CD4-positive, alpha-beta T cell treated with Interleukin-17A for 1 hour (primary cell): ENCODE measurements around the gene PPCDC.

Source experiments
- DNase-seq: peaks from one replicate; pipeline ENCODE4 v3.0.0-alpha.2; 2020

PPCDC gene

DNA sequence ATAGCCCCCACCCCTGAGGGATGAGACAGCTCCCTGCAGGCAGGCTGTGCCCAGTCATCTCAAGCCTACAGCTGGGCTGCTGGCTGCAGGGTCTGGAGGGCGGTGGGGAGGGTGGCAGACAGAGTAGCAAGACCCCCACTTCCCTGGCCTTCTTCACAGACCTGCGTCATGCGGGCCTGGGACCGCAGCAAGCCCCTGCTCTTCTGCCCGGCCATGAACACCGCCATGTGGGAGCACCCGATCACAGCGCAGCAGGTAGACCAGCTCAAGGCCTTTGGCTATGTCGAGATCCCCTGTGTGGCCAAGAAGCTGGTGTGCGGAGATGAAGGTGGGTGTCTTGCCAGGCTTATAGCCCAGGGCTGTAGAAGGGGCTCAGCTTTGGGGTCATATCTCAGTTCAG lies 25.0 kb downstream of the PPCDC start:
- DNase-seq = no peak

DNA sequence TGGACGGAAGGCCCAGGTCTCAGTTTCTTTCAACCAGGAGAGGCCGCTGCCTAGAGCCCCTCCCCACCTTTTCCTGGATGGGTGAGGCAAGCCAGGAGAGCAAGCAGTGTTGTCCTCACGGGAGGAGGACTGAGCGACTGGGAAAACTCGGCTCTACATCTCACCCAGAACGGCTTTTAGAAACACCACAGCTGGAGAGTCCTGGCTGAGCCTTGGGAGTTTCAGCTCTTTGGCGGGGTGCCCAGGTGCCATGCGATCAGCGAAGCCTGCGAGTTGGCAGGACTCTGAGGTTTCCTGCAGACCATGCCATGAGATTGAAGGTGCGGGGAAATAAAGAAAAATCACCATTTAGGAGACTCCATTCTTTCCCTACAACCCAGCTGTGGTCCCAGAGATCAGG lies 26.0 kb downstream of the PPCDC start:
- DNase-seq = no peak

DNA sequence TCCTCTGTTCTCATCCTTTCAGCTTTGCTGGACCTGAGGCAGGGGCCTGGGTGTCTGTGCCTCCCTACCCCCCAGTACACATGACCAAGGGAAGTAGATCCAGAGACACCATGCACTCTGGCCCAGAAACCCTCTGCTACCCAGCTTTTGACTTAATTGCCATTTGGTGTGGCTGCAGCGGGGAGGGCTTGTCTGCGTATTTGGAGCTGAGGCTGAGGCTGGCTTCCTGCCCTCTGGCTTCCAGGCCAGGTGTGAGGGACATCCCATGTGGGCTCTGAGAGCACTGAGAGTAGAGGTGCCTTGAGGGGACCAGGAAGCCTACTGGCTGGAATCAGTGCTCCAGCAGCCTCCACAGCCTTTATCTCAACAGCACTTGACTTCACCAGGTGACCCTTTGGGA lies 26.9 kb downstream of the PPCDC start:
- DNase-seq = no peak

DNA sequence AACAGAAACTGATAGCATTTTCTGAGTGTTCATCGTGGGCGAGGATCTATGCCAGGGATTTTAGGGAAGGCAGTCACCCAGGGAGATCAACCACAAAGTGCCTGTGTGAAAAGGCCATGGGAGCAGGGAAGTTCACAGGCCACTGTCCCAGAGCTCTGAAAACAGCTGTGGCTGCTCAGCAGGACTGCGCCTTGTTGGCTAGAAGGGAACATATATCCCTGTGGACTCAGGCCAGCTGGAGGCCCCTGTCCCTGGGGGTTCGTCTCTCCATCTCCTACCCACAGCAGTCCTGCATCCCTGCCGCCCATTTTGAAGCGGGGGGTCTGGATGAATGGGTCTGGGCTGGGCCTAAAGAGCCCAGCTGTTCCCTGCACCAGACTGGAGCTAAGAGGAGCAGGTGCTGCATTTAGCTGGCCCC lies 27.8 kb downstream of the PPCDC start:
- DNase-seq = no peak

DNA sequence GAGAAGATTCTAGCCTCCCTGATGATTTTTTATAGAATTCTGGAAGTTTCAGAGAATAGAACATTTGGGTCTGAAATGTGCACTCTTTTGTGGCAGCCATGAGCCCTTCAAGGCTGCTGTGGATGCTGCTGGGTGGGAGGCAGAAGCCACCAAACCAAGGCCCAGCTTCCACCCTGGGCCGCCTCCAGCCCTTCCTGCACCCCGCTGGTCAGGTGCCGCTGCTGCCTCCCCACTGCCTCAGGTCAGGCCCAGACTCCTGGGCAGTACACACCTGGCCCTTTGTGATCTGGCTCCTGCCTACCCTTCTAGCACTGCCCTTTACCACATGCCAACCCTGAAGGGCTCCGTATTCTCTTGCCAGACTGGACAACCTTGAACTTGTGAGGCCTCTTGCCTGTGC lies 28.3 kb downstream of the PPCDC start:
- DNase-seq = no peak

DNA sequence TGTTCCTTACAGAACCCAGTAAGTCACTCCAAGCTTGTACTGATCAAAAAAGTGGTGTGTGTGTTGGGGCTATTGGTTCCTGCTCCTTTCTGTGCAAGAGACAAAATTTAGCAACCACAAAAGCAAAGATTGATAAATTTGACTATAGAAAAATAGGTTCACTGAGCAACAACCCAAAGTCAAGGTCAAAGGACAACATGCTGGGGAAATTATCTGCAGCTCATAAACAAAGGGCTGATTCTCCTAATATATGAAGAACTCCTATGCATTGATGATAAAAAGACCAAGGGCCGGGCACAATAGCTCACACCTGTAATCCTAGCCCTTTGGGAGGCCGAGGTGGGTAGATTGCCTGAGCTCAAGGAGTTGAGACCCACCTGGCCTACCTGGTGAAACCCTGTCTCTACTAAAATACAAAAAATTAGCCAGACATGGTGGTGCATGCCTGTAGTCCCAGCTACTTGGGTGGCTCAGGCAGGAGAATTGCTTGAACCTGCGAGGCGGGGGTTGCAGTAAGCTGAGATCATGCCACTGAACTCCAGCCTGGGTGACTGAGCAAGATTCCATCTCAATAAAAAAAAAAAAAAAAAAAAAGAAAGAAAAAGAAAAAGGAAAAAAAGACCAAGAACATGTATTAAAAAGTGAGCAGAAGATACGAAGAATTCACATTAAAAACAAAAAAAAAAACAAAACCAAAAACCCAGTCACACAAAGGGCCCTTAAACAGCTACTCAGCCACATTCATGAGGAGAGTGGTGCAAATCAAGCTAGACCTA lies 29.8 kb downstream of the PPCDC start:
- DNase-seq = no peak

DNA sequence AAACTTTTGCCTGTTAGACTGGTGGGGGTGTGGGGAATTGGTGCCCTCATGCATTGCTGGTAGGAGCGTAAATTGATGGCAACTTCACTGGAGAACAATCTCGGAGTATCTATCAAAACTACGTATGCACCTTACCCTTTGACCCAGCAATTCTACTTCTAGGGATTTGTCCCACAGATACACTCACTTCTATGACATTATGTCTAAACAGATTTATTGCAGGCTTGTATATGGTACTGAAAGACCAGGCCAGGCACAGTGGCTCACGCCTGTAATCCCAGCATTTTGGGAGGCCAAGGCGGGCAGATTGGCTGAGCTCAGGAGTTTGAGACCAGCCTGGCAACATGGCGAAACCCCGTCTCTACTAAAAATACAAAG lies 30.3 kb downstream of the PPCDC start:
- DNase-seq = no peak

DNA sequence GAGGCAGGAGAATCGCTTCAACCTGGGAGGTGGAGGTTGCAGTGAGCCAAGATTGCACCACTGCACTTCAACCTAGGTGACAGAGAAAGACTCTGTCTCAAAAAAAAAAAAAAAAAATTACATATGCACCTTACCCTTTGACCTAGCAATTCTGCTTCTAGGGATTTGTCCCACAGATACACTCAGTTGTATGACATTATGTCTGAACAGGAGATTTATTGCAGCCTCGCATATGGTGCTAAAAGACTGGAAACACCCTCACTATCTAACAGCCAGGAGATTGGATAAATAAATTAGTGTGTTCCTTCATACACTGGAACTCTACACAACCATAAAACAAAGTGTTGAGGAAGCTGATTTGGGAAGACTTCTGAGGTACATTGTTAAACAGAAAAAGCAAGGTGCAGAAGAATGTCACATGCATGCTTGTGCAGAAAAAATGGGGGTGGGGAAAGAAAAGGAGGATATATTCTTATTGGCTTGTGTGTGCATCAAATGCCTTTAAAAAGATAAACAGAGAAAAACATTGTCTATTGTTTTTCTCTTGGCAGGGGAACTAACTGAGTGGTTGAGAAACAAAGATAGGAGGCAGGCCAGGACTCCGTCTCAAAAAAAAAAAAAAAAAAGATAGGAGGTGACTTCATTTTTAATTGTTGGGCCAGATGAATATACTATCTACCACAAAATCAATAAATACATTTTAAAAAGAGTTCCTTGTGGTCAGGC lies 30.9 kb downstream of the PPCDC start:
- no peak for DNase-seq

DNA sequence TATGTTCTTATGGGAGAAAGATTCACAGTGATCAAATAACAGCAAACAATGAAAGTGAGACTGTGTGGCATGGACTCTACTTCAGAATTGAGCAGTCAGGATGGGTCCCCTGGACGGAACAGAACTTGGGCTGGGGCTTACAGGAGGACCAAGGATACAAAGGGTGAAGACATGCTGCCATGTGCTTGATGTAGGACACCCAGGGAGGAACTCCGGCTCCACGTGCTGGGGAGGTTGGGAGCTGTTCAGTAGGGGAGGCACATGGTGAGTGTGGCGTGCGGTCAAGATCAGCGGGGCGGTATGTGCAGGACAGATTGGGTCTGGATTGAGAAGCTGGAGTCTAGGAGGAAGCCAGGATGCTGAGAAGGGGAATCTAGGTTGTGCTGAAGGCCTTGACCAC lies 32.6 kb downstream of the PPCDC start:
- no peak for DNase-seq

DNA sequence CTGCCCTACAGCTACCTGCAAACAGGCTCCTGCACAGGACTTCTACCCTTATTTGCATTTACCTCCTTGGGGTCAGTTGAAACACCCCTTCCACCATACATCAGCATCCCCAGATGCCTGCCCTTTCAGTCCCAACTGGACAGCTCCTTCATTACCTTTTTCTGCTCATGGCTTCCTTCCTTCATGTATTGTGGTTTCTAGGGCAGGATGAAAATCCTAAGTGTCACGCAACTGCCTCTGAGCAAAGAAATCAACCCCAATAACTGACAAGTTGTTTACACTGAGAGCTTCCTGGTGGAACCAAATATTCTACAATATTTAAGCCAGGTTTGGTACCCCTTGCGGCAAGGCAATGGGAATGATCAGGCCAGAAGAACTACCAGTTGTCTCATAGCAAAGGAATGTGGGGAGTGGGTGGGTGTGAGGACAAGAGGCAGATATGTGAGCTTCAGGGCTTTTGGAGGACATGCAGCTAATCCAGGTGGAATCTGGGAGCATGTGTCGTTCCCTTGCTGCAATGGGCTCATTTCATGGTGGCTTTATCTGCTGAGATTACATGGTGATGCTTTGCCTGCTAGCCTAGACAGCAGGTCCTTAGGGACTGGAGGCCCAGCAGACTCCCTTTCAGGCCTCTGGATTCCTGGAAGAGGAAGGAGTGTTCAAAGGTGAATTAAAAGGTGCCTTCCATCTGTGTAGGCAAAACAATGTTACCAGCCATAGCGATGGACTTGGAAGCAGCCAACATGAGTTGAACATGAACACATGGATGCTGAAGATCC lies 34.9 kb downstream of the PPCDC start:
- DNase-seq = no peak

DNA sequence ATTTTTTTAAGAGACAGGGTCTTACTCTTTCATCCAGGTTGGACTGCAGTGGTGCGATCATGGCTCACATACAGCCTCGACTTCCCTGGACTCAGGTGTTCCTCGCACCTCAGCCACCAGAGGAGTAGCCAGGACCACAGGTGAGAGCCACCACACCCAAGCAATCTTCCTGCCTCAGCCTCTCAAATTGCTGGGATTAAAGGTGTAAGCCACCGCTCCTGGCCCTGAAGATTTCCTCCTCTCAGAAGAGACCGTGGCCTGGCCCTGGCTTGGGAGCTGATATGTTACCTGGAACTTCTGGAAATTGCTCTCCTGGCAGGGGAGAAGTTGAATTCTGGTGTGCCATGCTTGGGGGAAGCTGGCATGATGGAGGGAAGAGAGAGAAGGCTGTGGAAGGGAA lies 36.2 kb downstream of the PPCDC start:
- no peak for DNase-seq

DNA sequence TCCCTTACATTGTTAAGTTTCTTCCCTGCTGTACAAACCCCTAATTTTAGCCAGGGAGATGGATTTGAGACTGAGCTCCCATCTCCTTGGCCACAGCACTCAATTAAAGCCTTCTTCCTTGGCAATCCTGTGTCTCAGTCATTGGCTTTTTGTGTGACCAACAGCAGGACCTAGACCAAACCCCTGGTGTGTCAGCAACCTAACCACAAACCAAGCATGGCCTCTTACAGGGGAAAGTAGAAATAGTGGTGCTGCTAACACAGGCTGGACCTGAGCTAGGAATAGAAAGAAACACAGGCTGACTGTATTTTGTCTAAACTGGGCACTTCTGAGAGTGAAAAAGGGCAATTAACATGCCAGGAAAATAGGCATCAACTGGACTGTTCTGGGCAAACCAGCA lies 37.9 kb downstream of the PPCDC start:
- DNase-seq = no peak

DNA sequence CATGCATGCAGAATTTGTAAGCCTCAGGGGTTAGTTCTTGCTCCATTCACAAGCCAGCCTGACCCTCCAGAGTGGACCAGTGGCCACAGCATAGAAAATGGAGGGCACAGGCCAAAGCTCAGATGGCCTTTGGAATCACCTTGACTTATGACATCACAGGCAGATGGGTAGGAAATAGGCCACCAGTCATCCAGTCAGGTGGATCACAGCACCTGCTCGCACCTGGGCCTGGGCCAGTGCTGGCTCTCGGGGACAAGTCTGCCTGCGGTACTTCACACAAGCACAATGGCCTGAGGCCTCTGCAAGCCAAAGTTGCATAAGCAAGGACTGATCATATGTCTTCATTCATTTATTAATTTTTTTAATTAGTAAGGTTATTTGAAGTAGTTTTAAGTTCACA lies 39.3 kb downstream of the PPCDC start:
- DNase-seq = no peak

DNA sequence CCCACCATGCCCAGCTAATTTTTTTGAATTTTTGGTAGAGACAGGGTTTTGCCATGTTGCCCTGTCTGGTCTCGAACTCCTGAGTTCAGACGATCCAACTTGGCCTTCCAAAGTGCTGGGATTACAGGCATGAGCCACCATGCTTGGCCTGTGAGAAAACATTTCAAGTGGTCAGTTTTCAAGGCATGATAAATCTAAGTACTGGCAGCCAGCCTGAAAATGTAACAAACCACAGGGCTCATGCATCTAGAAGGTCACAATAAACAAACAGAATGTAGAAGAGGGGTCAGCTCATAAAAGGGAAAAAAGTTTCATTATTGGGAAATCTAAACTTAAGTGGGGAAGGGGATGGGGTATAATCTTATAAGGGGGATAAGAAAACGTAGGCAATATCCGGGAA lies 39.9 kb downstream of the PPCDC start:
- no peak for DNase-seq

DNA sequence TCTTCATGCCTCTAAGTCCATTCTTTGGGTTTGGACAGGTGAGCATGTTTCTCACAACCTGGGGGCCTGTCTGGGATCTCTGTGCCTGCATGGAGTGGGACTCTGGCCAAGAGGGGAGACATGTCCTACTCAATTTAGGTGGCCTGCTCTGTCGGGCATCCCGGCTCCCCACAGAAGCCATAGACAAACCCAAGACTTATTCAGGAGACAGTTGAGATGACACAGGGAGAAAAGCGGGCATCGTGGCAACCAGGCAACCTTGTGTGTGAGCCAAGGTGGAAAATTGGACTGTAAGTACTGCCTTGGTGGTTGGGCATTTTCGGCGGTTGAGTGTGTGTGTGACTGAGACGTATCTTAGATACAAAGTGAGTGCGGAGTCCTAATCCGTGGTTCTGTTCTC lies 40.5 kb downstream of the PPCDC start:
- DNase-seq = no peak

DNA sequence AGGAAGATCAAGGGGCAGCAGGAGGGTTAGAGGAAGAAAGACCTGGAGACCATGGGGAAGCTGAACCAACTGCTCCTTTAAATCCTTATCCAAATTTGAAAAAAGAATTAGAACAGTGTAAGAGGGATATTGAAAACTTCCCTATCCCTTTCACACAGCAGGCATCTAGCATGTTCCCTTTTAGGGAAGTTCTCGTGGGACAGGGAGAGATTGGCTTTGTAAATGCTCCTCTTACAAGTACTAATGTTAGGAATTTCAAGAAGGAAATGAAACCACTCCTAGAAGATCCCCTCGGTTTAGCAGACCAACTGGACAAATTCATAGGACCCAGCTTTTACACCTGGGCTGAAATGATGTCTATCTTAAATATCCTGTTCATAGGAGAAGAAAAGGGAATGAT lies 41.5 kb downstream of the PPCDC start:
- DNase-seq = no peak

DNA sequence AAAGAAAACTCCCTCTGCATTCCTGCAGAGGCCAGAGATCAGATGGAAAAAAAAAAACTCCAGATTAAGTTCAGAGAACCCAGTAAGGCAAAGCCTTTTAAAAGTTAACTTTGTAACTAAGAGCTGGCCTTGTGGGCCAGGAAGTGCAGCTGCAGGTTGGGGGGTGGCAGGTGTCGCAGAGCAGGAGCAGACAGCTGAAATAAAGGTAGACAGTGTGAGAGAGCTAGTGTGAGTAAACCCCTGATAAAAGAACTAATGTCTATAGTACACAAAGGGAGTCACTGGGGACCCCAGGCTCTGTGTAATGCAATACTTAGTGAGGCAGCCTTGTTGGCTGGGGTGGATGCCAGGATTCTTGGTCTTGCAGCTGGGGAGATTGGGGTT lies 42.1 kb downstream of the PPCDC start:
- DNase-seq = no peak

DNA sequence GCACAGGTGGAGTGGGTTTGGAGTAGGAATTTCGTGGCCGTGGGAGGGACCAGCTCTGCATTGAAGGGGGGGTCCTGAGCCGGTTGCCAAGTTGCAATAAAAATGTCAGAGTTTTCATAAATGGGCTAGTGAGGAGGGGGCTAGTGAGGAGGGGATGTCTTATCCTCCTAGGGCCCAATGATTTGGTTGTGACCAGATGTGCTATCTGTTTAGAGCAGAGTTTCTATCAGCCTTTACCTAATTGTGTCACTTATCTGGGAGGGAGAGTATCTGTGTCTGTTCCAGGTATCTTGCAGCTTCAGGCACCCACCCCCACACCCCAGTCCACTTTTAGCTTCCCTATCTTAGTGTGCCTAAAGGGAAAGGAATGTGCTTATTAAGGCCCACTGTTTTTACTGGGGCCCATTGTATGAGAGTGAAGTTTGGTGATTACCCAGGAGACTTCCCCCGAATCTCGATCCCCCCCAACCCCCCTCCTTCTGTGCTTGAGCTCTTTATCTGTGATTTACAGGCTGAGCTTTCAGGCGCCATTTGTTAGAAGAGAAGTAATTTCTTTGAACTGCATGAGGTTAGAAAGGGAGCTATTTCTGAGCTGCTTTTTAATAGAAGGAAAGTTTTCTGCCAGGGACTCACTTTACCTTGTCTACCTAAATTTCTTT lies 42.6 kb downstream of the PPCDC start:
- no peak for DNase-seq

DNA sequence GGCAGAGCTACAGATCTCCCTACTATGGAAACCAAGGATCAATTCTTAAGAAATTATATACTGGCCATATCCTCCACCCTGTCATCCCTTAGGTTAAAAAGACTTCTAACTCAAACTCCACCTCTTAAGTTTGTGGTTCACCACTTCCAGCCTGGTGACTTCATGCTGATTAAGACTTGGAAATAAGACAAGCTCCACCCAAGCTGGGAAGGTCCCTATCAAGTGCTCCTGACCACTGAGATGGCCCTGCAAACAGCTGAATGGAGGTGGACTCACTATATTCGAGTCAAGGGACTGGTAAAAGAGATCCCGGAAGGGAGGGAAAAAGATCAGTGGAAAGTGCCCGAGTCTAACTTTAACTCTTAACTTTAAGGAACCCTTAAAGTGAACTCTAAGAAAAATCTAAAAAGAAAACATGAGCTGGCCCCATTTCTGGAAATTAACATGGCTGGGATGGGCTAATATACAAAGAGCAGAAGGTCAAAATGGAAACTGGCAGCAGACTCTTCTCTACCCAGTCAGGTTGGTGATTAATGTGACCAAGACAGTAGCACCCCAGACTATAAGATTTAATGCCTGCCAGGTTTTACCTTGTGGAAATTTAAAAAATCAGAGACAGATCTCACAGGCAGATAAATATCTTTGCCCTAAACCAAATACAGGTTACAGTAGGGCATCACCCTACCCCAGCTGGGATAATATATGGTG lies 43.9 kb downstream of the PPCDC start:
- DNase-seq = peak; percentile 44

DNA sequence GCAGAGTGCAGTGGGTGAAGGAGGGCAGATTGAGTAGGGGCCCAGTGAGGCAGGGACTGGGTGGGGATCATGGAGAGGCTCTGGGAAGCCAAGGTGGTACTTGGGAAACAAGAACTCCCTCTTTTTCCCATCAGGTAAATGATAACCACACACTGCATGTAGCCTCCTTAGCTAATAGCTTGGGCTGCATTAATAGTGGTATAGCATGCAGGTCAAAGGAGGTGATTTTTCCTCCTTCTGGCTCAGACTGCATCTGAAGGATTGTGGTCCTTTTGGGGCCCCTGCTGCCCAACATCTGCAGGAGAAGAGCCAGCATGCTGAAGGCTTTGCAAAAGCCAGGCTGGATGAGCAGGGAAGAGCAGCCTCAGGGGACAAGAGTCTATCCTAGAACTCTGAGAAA lies 45.4 kb downstream of the PPCDC start:
- DNase-seq = no peak

DNA sequence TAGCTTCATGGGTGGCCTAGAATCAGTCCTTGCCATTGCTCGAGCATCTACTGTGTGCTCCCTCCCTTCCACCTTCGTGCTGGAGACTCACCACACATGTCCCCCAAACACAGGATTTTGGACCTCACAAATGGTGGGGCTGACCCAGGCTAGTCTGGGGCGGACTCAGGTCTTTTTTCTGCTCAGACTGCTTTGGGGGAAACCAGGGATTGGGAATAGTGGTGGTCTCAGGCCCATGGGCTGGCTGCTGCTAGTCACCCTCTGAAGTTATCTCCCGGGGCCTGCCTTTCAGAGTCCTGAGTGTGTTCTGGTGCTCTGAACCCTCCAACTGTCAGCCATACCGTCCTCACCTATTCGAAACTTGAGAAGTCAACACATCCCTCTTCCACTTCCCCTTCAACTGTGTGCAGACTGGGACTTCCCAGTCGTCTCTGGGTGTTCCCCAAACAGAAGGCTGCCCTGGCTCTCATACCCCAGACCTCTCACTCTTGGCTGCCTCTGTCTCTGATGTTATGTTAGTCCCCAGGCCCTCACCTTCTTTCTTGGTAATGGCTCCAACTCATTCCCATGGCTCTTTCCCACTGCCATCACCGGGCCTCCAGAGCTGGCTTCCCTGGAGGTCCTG lies 46.0 kb downstream of the PPCDC start:
- DNase-seq = peak; percentile 35

DNA sequence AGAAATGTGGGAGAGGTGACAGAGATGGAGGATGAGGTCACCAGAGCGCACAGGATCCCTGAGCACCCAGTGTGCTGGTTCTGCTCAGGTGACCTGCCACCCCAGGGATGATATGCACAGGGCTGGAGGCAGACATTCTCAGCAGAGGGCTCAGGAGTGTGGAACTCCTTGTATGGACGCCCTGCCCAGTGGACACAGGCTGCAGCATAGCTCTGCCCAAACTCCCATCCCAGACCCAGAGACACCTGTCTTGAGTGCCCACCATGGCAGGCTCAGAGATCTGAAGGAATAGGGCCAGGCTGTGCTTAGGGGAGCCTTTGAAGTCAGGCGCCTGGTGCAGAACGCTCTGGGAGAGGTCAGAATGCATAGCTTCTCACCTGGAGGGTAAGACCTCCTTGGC lies 47.3 kb downstream of the PPCDC start:
- DNase-seq = no peak
